GM15510 (cell line): ENCODE data around the gene TUFM.
A peak's percentile ranks its signal among the peaks of the same experiment; 100 is the strongest.

Source experiments
- POLR2A ChIP-seq: IDR thresholded peaks from 3 replicates; pipeline ENCODE4 v1.6.1; 2011; ENCODE audit warnings: borderline replicate concordance; ENCODE audit not compliant: insufficient read length; ENCODE audit errors: extremely low read depth

The TUFM gene

GRCh38 chr16:28835864-28836760 is 10.0 kb downstream of the TUFM start:
- no peak for TF ChIP-seq POLR2A

- no peak for TF ChIP-seq POLR2A
Measured at GRCh38 chr16:28834873-28835863, 11.0 kb downstream of the TUFM start.

GRCh38 chr16:28834349-28834748 is 11.8 kb downstream of the TUFM start:
- TF ChIP-seq POLR2A = no peak

- no peak for TF ChIP-seq POLR2A
Measured at GRCh38 chr16:28830531-28830930, 15.6 kb downstream of the TUFM start.

GRCh38 chr16:28829747-28830146 is 16.4 kb downstream of the TUFM start:
- no peak for TF ChIP-seq POLR2A

GRCh38 chr16:28826141-28826540 is 20.0 kb downstream of the TUFM start:
- no peak for TF ChIP-seq POLR2A

GRCh38 chr16:28824717-28824973 is 21.5 kb downstream of the TUFM start:
- TF ChIP-seq POLR2A = no peak

- TF ChIP-seq POLR2A = peak; percentile 79
Measured at GRCh38 chr16:28823873-28824716, 22.1 kb downstream of the TUFM start.

GRCh38 chr16:28823291-28823872 is 22.8 kb downstream of the TUFM start:
- no peak for TF ChIP-seq POLR2A

GRCh38 chr16:28822520-28823290 is 23.4 kb downstream of the TUFM start, which contains the start of gene ATXN2L:
Gene ATXN2L, plus strand, starts transcription at chr16:28822999. Its CDS starts 261 bp downstream, at chr16:28823260.
- TF ChIP-seq POLR2A = peak; percentile 91

GRCh38 chr16:28821874-28822519 is 24.2 kb downstream of the TUFM start:
- no peak for TF ChIP-seq POLR2A

GRCh38 chr16:28820016-28820415 is 26.1 kb downstream of the TUFM start:
- TF ChIP-seq POLR2A = no peak
